Testis (tissue), 3 donors: ENCODE measurements around the gene PDCL3. TPM values are rescaled to one million over a fixed set of nuclear protein-coding genes. Genes with fewer than 3 reads are reported as not detected.
A peak's percentile ranks its signal among the peaks of the same experiment; 100 is the strongest.

Experiments
- DNase-seq: peaks from one replicate; pipeline ENCODE4 v3.0.0-alpha.2; 2019
- H3K27ac ChIP-seq, 2 donors: fragments of 200-600 bp; sonication (generic); one replicate each; pipeline ENCODE4 v1.5.1; 2019
- H3K27me3 ChIP-seq: fragments of 200-600 bp; sonication (generic); one replicate; pipeline ENCODE4 v1.5.1; 2019
- H3K36me3 ChIP-seq: fragments of 200-600 bp; sonication (generic); one replicate; pipeline ENCODE4 v1.5.1; 2017; ENCODE audit warnings: low read depth; ENCODE audit errors: missing control alignments
- H3K4me1 ChIP-seq: fragments of 200-600 bp; sonication (generic); one replicate; pipeline ENCODE4 v1.5.1; 2019
- H3K4me3 ChIP-seq, 2 donors: fragments of 200-600 bp; sonication (generic); one replicate each; pipeline ENCODE4 v1.5.1; 2017 to 2019
- H3K9me3 ChIP-seq: fragments of 200-600 bp; sonication (generic); one replicate; pipeline ENCODE4 v1.5.1; 2017
- POLR2A ChIP-seq: fragments of 450-650 bp; IDR thresholded peaks from one replicate; pipeline ENCODE4 v1.6.1; 2017; ENCODE audit warnings: antibody characterized with exemption, mild to moderate bottlenecking, moderate library complexity
- WGBS, 2 donors: methylation state at CpG; one replicate each; pipeline ENCODE4 v1.1.5; 2018; 5-methylcytosine and 5-hydroxymethylcytosine counted together
- intact Hi-C: fragments of 100-400 bp; cut with DNase I; formaldehyde crosslinking; loops from one replicate; pipeline ENCODE4 v1.15.1; 2023; ENCODE audit warnings: low total_unique reads
- polyA plus RNA-seq: library from polyadenylated mRNA; stranded (reverse); fragments of 350-450 nt; fragmentation: Illumina TruSeq; extraction: RNeasy Lipid Tissue Mini Kit (QIAGEN cat#74804); gene quantifications from one replicate; pipeline ENCODE4 v1.2.3, GENCODE V29; 2014; ENCODE audit warnings: low read depth, low replicate concordance; ENCODE audit not compliant: insufficient read depth
- total RNA-seq, 2 donors: library from RNA; depleted of rRNA; stranded (reverse); fragments of >200 nt; gene quantifications; one replicate each; pipeline ENCODE4 v1.2.3, GENCODE V29; 2016
- TF ChIP-seq, protein P1 (sequence below), 3 experiments: fragments of 450-650 bp in 2 of 3; fragments of 200-600 bp in 1 of 3; sonication (generic) in 1 of 3; IDR thresholded peaks; one replicate each; pipeline ENCODE4 v1.5.1; 2016 to 2019; ENCODE audit warnings: antibody characterized with exemption in 3 of 3, mild to moderate bottlenecking in 2 of 3, moderate library complexity in 1 of 3

PDCL3 gene
- total and polyA plus RNA-seq, 3 donors from 2014 or later = 26.4 to 35.4 (median 33.3) TPM

DNA sequence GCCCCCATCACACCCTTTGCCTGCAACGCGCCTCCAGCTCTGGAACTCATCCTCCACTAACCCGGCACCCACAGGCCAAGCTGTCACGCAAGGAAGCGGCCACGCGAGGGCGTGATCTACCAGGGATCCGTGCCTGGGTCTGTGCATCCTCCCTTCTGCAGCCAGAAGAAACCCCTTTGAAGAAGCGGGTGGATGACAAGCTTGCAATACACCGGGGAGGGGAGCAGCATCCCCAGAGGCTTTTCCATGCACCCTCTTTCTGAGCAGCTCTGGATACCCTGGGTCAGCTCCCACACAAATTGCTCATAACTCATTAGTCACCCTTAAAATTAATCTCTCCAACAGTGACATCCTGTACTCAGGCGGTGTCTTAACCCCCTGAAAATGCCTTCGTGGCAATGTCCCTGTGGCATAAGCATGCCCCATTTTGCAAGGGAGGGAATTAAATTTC lies 47.6 kb downstream of the PDCL3 start:
- TF ChIP-seq, protein P1, sequence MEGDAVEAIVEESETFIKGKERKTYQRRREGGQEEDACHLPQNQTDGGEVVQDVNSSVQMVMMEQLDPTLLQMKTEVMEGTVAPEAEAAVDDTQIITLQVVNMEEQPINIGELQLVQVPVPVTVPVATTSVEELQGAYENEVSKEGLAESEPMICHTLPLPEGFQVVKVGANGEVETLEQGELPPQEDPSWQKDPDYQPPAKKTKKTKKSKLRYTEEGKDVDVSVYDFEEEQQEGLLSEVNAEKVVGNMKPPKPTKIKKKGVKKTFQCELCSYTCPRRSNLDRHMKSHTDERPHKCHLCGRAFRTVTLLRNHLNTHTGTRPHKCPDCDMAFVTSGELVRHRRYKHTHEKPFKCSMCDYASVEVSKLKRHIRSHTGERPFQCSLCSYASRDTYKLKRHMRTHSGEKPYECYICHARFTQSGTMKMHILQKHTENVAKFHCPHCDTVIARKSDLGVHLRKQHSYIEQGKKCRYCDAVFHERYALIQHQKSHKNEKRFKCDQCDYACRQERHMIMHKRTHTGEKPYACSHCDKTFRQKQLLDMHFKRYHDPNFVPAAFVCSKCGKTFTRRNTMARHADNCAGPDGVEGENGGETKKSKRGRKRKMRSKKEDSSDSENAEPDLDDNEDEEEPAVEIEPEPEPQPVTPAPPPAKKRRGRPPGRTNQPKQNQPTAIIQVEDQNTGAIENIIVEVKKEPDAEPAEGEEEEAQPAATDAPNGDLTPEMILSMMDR (IDR thresholded peaks at IDR 0.05) = peak; percentile 34 to 53 (median 45)
- no peak for TF ChIP-seq POLR2A

DNA sequence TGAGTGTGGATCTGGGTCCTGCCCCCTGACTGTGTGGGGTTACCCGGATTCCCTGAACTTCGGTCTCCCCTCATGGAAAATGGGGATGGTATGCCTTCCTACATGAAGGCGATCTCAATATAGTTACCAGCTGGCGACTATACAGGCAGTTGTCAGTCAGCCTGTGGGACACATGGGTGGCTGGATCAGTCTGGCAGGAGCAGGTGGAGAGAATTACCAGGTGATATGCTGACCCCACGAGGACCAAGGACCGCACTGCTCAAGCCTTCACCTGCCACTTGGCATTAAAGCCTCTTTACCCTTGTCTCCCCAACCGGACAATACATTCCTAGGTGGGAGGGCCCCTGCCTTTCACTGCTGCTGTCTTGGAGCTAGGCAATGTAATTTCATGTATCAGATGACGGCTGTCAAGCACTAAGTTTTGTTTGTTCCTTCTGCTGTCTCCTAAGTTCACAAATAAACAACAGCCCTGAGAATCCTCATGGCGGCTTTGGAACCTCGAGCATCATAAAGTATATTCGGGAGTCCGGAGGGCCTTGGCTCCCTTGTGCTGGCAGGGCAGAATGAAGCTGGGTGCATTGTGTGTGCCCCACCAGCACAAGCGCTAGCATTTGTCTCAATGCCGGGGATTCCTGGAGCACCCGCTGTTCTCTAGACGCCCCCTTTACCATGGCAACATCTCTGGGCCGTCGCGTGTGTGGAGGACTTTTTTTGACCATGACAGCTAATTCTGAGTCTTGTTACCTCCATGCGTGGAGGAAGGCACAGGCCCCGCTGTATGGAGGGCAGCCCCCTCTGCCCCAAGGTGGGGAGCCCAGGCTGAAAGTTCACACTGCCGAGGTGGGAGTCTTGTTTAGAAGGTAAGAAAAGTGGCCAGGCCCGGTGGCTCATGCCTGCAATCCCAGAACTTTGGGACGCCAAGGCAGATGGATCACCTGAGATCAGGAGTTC lies 48.6 kb downstream of the PDCL3 start:
- Histone ChIP-seq H3K4me3 (no peak overlapping the region), H3K4me1 (no peaks in the 10 kb centered on the region), H3K27me3 (no peaks in the 10 kb centered on the region), H3K36me3 (no peaks in the 10 kb centered on the region), H3K9me3 (no peaks in the 10 kb centered on the region), H3K27ac (no peak overlapping the region)
- 95 to 96% methylated on average over 22 to 24 of the region's 24 CpGs for WGBS, 2 donors
- intact Hi-C loops = no loop called here
- no peak for DNase-seq
- TF ChIP-seq, protein P1 (IDR thresholded peaks at IDR 0.05) = no peak
- TF ChIP-seq POLR2A = no peak

More for the DNA sequence above, 47.6 kb downstream of the PDCL3 start:
- Histone ChIP-seq H3K4me3 (no peak overlapping the region), H3K27me3 (no peaks in the 10 kb centered on the region), H3K9me3 (no peaks in the 10 kb centered on the region), H3K27ac (no peak overlapping the region), H3K36me3 (no peaks in the 10 kb centered on the region), H3K4me1 (no peaks in the 10 kb centered on the region)
- peak; percentile 86 for DNase-seq
- intact Hi-C loops = no loop called here
- 34 to 53% methylated on average over 11 to 13 of the region's 13 CpGs for WGBS, 2 donors

- no peaks in the 10 kb centered on the region for H3K36me3 ChIP-seq
- H3K27ac ChIP-seq = no peak overlapping the region
- TF ChIP-seq, protein P1 (IDR thresholded peaks at IDR 0.05) = no peak
- TF ChIP-seq POLR2A = no peak
- intact Hi-C loops = no loop called here
- no peak for DNase-seq
- H3K27me3 ChIP-seq = no peaks in the 10 kb centered on the region
- no peak overlapping the region for H3K4me3 ChIP-seq
- WGBS, 2 donors = 88 to 96% methylated on average over 7 to 9 of the region's 9 CpGs
- H3K9me3 ChIP-seq = no peaks in the 10 kb centered on the region
- H3K4me1 ChIP-seq = no peaks in the 10 kb centered on the region
Measured at GRCh38 chr2:100612388-100613000, 49.7 kb downstream of the PDCL3 start.

DNA sequence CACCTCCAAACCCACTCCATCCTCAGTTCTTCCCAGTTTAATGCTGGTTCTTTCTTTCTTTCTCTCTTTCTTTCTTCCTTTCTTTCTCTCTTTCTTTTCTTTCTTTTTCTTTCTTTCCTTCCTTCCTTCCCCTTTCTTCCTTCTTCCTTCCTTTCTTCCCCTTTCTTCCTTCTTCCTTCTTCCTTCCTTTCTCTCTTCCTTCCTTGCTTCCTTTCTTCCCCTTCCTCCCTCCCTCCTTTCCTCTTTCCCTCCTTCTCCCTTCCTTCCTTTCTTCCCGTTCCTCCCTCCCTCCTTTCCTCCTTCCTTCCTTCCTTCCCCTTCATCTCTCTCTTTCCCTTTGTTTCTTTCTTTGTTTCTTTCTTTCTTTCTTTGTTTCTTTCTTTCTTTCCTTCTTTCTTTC lies 50.9 kb downstream of the PDCL3 start:
- Histone ChIP-seq H3K27ac (no peak overlapping the region), H3K4me3 (no peak overlapping the region), H3K27me3 (no peaks in the 10 kb centered on the region), H3K4me1 (no peaks in the 10 kb centered on the region), H3K36me3 (no peaks in the 10 kb centered on the region), H3K9me3 (no peaks in the 10 kb centered on the region)
- 74 to 93% methylated on average over 1 of the region's 1 CpG for WGBS, 2 donors
- no peak for DNase-seq
- intact Hi-C loops = no loop called here
- TF ChIP-seq POLR2A = no peak
- TF ChIP-seq, protein P1 (IDR thresholded peaks at IDR 0.05) = no peak
